Brain pericyte (primary cell): ENCODE measurements around the gene LAG3.

Experiments used
- DNase-seq: peaks from one replicate; pipeline ENCODE4 v3.0.0-alpha.2; 2012; ENCODE audit warnings: low read depth, low spot score

Gene LAG3

DNA sequence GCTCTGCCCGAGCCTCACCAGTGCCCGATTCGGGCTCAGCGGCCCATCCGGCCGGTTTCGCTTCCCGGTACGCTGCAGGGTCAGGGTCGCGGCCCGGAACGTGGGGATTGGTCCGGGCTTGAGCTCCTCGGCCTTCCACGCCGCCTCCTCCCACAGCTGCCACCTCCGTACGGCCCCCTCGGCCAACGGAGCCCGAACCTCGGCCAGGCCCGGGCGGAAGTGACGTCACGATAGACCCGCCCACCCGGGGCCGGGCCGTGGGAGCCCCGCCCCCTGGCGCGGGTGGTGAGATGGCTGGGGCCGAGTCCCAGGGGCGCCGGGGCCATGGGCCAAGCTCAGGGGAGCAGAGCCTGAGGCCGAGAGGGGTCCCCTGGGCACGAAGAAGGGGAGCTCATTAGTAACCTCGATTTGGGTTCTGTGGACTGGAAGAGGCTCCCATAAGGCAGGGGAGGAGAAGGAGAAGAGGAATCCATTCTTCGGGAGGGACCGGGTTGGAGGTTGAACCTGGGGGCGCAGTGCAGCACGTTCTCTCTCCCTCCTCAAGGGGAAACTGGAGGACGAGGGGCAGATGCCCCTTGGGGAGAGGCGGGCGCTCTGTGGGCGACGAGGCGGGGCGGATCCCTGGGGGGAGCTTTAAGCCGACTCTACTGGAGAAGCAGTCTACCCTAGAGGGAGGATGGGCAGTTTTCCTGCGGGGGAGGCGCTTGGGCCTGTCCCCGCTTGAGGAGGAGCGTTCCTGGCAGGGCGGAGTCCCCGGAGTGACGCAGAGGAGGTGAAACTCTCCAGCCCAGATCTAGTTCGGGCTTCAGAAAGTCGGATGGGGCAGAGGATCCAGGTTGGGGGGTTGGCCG is 19.2 kb upstream of the LAG3 start, which contains the start of gene MLF2:
Gene MLF2, minus strand, starts transcription at position 221 of the 851 bp plus-strand sequence. CDS start 807 bp downstream, outside the sequence.
- DNase-seq = peak; percentile 97

DNA sequence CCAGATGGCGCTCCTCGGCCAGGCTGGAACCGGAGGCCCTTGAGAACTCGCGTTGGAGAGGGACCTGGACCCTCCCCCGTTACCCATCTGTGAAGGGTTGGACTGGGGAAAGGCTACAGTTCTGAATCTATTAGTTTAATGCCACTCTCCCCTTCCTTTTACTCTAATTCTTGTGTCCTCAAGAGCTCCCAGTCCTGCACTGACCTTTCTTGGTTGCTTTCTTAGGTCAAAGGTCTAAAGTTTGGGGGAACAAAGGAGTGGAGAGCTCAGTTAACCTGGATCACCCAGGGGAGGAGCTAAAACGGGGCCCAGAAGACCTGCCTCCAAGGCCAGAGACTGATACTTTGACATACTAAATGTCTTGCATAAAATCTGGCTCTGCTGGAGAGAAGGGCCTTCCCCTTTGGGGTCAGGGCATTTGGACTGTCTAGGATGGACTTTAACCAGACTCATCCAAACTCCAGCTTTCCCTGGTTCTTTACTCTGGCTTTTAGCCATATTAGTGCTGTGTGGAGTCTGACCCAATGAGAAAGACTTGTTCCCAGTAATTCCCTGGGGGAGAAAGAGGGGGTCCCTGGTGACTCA is 18.5 kb upstream of the LAG3 start:
- DNase-seq = no peak

DNA sequence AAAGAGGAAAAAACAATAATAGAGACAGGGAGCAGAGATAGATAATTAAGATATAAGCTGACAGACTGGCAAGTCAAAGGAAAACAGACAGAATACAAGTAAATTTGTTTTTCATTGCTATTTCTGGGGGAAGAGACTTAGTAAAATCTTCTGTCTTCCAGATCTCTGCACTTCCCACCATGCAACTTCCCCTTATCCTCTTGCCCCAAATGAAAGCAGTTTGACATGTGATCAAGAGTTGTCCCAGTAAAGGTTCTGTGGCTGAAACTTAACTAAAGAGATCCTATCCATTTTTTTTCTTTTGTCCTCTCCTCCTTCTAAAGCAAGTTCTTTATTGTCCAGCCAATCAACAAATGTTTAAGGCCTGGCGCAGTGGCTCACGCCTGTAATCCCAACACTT is 17.9 kb upstream of the LAG3 start:
- no peak for DNase-seq

DNA sequence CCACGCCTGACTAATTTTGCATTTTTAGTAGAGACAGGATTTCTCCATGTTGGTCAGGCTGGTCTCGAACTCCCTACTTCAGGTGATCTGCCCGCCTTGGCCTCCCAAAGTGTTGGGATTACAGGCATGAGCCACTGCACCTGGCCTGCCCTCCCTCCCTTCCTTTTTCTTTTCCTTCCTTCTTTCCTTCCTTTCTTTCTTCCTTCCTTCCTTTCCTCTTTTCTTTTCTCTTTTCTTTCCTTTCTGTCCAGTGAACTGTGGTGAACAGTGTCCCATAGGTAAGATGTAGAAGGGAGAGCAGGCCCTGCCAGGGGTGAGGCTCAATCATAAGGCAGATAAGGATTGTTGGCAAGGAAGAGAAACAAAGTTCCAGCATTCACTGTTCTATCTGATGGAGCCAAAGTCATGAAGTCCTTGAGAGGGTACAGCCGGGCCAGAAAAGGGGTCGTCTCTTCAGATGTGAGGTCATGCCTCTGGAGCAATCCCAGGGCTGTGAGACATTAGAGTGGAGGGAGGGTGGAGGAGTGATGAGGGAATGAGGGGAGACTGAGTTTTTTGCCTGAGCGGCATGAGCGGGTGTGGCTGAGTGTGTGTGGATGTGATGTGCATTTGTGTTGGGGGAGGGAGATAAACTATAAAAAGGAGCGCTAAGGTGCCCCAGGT is 15.2 kb upstream of the LAG3 start:
- DNase-seq = no peak

DNA sequence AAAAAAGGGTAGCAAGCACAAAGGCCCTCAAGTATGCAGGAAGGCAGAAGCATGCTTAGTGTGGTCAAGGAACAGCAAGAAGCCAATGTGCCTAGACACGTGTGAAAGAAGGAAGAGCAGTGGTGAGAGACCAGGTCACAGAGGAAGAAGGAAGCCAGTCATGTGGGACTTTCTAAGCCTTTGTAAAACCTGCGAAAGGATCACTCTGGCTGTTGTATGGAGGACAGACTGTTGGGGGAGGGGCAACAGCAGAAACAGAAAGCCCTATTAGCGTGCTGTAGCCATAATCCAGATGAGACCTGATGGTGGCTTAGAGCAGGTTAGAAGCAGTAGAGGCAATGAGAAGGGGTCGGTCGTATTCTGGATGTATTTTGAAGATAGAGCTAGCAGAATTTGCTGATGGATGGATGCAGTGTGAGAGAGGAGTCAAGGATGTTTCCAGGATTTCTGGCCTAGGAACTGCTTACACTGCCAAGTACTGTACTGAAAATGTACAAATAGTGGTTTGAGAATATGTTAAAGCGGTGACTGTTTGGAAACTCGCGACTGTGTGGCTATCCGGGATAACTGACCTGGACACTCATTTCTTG is 13.7 kb upstream of the LAG3 start:
- no peak for DNase-seq

DNA sequence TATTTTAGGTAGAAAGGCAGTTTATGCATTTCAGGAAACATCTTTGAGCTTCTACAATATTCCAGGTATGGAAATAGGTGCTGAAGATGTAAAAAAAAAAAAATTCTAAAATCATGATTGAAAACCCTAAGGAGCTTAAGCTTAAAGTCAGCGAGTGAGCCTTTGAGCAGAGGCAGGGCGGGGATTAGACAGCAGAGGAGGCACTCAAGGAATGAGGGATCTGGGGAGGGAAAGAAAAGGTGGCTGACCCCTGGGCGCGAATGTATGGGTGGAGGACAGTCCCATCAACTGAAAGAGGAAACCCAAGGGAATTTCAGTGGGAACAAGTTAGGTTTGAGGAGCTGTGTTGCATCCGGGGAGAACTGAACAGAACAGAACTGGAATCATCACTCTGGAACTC is 12.6 kb upstream of the LAG3 start:
- DNase-seq = no peak

DNA sequence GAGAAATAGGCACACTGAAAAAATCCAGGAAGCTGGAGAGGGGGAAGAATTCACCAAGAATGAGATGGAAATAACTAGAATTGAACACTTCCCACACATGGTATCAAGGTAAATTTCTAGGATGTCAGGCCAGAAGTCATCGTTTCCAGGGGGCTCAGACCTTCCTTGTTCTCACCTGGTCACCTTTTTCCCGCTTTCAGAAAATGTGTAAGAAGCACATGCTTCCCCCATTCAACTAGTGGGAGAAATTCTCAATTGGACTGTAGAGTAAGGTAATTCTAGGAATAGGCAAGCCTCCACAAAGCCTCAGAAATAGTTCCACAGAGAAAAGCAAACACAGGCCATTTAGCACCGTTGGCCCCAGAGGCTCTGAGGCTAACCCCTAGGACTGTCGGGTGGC is 8.9 kb upstream of the LAG3 start:
- DNase-seq = no peak

DNA sequence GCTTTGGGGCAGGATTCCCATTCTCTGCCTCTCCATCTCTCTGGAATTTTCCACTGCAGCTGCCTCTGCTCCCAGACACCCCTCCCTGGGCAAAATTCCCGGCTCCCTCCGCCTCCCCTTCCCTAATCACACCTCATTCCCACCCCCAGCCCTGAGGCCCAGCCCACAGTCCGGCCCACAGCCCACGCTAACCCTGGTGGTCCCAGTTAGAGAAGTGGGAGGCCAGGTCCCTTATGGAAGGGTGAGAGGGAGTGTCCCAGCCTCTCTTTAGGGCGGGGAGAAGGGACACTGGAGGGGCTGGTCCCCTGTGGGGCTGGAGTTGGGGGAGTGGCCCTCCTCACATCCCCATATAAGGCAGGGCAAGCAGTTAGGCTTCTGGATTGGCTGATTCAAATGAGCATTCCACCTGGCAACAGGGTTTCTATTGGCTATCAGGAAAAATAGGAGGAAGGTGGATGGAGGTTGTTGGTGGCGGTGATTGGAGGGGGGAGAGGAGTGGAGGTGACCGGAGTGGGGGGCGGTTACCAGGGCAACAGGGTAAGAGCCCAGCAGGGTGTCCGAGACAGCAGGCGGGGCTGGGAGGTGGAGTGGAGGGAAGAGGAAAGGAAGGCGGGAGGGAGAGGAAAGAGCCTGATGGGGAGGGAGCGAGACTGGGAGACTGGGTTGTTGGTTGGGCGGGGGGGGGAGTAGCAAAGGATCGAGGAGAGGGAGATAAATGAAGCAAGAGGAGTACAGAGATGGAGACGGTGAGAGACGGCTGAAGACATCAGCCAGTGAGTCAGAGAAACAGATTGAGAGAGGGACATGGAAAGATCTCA is 8.1 kb upstream of the LAG3 start:
- DNase-seq = peak; percentile 95

DNA sequence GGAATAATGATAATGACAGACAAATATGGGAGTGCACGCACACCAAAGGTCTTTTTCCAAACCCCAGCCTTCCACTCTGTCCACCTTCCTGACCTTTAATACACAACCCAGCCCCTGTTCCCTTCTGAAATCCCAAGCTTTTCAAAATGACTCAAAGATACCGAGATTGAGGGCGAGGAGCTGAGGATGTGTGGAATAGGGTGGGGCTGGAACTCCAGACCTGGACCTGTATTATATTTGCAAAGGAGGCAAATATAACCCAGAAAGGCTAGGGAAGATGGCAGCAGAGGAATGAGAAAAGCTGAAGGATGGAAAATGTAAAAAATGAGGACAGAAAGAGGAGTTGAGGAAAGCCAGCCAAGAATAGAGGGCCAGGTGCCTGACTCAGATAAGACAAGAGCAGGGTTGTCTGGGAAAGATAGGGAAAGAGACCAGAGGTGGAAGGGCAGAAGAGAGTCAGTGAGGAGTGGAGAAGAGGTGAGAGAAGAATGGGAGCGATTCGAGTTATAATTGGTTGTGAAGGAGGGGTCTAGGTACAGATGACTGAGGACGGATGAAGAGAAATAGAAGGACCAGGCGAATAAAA is 7.2 kb upstream of the LAG3 start:
- DNase-seq = no peak

DNA sequence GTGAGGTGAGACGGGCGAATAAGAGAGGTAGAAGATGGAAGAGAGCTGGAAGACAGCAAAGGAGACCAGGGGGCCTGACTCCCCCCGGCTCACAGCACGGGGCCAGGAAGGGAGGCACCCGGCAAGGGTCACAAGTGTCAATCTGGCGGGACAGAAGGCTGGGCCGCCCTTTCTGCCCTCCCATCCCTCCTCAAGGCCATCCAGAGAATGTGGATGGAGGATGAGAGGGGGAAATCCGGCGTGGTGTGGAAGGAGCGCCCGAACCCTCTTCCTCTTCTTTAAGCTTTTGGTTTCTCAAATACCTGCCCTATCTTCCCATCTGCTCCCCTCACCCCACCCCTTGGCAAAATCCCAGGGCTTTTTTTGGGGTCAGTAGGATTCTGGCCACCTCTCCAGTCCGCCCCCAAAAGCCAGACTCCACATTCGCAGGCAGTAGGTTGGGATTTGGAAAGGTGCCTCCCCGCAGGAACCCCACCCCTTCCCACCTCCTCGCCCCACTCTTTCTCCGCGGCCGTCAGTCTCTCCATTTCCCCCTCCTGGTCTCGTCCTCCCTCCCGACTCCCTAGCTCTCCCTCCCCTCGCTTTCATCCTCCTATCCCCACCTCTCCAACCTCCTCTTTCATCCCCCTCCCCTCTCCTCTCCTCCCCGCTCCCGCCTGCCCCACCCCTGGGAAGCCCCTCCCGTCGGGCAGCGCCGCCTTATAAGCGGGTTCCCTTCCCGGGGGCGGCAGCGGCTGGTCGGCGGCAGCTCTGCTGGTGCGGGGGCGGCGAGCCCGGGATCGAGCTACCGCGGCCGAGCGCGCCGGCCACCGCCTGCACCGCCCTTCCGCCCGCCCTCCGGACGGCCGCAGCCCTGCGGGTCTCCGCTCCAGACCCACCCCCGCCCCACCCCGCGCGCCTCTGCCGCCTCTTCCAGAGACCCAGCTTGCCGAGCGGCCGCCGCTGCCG is 6.4 kb upstream of the LAG3 start, which contains the start of gene PTMS:
Gene PTMS, plus strand, starts transcription at position 730 of the 948 bp plus-strand sequence. CDS start 343 bp downstream, outside the sequence.
- peak; percentile 66 for DNase-seq

DNA sequence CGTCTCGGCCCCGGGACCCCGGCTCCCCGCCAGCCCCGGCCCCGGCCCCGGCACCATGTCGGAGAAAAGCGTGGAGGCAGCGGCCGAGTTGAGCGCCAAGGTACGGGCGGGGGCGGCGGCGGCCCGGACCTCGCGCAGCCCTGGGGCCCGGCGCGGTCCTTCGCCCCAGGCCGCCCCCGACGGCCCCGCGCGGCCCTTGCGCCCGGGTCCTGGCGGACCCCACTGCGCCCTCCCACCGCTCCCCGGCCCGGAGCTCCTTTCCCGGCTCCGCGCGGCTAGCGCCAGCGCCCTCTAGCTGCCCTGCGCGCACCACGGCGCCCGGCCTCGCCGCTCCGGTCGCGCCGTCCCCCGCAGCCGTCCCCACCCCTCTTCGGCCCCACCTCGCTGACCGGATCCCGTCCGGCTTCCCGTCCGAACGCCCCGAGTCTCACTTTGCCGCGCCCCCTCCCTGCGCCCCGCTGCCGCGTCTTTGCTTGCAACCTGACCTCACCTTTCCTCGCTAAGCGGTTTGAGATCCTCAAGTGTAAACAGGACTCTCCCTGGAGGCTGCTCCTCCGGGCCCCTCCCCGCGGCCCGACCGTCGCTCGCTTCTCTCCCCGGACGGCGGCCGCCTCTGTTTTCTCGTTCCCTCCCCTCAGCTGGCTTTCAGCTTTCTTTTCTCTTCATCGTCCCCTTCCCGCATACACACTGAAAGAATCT is 5.5 kb upstream of the LAG3 start:
- DNase-seq = no peak

DNA sequence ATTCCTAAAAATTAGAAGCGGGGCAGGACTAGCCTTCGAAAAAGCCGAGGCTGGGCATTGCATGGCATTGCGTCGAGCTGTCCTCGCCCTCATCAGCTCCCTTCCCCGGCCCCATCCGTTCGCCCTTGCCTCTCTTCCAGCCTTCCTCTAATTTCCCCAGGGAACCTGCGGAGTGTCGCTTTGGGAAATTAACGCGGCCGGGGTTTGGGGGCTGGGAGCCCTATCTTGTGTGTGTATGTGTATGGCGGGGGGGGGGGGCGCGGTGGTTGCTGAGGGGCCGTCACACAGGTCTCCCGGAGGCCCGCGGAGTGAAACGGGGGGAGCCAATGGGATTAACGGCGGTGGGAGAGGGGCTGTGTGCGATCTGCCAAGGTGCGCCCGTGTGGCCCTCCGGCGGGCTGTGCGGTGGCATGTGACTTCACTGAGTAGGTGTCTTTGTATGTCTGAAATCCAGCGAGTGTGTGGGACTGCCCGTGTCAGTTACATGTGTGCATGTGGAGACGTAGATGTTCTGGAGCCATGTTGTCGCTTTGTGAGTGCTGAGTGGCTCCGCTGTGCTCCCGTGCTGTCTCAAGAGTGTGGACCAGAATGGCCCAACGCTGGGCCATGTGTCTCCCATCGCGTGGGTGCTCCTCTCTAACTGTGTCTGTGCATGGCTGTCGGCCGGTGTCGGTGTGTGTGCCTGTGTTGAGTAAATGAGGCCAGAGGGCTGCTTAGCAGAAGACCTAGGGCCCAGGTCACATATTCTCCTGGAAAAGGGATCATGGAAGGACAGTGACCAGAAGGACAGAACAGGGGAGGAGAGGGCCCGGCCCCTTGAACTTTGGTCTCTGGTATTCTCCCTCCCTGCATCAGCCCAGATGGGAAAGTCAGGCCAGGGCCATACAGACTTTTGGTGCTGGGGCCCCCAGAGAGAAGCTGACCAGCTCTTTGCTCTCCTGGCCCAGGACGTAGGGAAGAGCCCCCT is 4.7 kb upstream of the LAG3 start:
- DNase-seq = no peak

DNA sequence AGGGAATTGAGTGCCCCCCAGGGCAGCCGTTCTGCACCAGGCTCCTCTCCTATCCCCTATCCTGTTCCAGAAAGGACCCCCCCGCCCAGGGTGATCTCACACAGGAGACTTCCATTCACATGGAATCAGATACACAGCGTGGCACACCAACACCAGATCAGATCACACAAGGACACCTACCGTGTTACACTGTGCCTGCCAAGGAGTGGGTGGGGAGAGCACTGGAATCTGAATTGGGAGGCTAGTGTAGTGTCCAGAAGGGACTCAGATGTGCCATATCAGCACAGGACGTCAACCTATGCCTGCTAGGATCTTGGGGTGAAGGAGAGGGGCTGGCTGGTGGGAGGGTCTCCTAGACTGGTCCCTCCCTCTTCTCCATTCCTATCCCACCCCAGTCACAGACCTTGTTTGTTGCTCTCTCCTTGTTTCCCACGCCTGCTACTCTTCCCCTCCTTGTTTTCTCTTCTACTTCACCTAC is 3.8 kb upstream of the LAG3 start:
- no peak for DNase-seq

DNA sequence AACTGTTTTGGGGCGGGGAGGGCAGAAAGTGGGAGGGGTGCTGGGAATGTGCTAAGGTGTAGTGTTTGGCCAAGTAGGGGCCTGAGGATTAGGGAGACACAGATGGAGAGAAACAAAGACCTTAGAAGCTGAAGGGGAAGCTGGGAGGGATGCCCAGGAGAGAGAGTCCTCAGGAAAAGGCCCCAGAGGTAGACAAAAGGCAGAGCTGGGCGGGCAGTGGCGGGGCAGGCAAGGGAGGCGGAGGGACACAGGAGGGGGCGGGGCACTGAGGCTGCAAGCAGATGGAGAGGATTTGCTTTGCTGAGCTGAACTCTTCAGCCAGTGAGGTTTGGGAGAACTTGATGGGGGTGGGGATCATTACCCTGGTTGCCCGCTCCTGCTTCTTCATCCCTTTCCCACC is 3.3 kb upstream of the LAG3 start:
- no peak for DNase-seq

DNA sequence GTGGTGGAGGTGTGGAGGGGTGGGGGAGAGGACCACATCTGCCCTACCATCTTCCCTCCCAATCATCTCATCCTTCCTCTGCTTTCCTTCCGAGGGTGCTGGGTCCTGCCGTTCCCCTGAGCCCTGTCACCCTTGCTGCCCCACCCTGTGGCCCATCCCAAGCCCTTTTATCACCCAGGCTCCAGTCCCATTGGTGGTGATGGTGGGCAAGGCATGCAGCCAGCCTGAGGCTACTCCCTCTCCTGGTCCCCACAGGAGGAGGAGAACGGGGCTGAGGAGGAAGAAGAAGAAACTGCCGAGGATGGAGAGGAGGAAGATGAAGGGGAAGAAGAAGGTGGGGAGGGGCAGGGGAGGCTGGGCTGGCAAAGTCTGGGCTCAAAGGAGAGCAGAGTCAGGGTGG is 2.7 kb upstream of the LAG3 start:
- no peak for DNase-seq

DNA sequence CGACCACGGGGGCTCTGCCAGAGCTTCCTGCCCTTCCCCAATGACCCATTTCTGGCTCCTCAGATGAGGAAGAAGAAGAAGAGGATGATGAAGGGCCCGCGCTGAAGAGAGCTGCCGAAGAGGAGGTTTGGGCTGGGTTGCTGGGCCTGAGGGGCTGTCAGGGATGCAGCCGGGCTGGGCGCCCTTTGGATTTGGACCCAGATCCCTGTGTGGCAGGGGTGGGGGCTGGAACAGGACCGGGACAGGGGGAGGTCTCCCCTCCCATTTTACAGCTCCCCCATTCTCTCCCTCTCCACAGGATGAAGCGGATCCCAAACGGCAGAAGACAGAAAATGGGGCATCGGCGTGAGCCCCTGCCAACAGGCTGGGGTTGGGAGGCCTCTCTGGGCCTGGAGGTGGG is 2.2 kb upstream of the LAG3 start:
- no peak for DNase-seq

DNA sequence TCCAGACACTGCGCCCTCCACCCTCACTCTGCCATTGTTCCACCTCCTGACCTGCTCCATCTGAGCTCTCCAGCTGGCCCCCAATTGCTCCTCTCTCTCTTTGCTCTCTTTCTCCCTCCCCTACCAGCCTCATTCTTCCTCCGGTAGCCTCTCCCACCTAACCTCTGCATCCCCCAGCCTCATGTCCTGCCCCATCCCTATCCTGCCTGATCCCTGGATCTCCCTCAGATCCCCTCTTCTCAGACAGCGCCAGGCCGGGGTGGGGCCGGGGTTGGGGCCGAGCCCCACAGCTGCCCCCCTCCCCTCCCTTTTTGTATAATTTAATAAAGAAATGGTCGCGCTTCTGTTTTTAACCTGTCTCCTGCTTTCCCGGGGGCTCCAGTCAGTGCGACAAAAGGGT is 1.7 kb upstream of the LAG3 start:
- no peak for DNase-seq

DNA sequence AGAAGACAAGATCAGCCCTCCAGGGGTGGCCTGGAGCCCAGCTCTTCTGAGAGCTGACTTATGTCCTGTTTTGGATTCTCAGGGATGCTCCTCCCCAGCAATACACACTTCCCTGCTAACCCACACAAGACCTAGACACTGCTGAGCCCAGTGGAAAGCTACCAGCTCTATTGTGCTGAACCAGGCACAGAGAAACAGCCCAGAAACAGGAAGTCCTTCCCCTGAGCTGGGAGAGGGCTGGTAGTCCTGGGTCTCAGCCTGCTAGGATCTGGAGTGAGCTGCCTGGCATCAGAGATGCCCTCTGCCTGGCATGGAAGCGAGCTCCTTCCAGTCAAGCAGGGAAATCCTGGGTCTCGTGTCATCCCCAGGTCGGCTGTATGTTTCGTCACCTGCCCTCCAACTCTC is 1.2 kb upstream of the LAG3 start:
- no peak for DNase-seq
